Measurements from ENCODE around the gene SUGCT. TPM values are rescaled to one million over a fixed set of nuclear protein-coding genes. Genes with fewer than 3 reads are reported as not detected.

The SUGCT gene
- polyA plus RNA-seq, 1 of the 3 experiments (the other 2 are of a cell fraction): 53.7 TPM

DNA sequence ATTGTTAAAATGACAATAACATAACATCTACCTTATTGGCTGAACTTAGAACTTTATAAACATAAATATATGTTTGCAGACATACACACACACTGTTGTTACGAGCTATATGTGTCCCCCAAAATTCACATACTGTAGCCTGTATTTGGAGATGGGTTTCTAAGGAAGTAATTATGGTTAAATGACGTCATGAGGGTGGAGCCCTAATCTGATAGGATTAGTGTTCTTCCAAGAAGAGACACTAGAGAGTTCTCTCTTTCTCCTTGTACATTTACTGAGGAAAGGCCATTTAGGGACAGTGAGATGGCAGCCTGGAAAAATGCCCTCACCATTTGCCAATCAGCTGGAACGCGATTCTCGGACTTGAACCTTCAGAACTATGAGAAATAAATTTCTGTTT, 211.7 kb downstream of the SUGCT start:
- 87% methylated on average over 5 of the region's 5 CpGs for WGBS (ENCODE audit: low lambda C conversion rate)
- Histone ChIP-seq H4K20me1 (ENCODE audit: insufficient read depth) (no peaks in the 10 kb centered on the region), H3K27ac (ENCODE audit: low read depth in 2 of 2, low read length in 1 of 2) (no peak overlapping the region), H3K9ac (no peak overlapping the region), H3K36me3 (replicated peaks in 1 of 2; ENCODE audit: control insufficient read depth in 1 of 2, insufficient read depth in 2 of 2, low read length in 1 of 2) (no peaks in the 10 kb centered on the region), H3K4me1 (ENCODE audit: control insufficient read depth in 1 of 2, insufficient read depth in 2 of 2, low read depth in 1 of 2, low read length in 1 of 2) (no peaks in the 10 kb centered on the region; a peak in 1 of 4 replicates), H3K4me2 (no peak overlapping the region), H3K9me3 (no peaks in the 10 kb centered on the region), H3K9me2 (no peaks in the 10 kb centered on the region; the same call in 1 of the 2 replicates), H2AFZ (ENCODE audit: low read depth) (no peak overlapping the region), H3K27me3 (ENCODE audit: insufficient read depth) (no peaks in the 10 kb centered on the region), H3K4me3 (ENCODE audit: low read depth in 2 of 2, low read length in 1 of 2) (no peak overlapping the region), H3F3A (replicated peaks; ENCODE audit: insufficient read depth) (no peaks in the 10 kb centered on the region), H3K79me2 (ENCODE audit: insufficient read depth) (no peaks in the 10 kb centered on the region)
- TF ChIP-seq SMC3 (IDR thresholded peaks at IDR 0.05; ENCODE audit: low read depth, low read length) (no peak), USF1 (IDR thresholded peaks at IDR 0.05; ENCODE audit: borderline replicate concordance, low read depth) (no peak), EZH2phosphoT487 (IDR thresholded peaks at IDR 0.05; ENCODE audit: borderline replicate concordance, low read depth) (no peak)
- no peak for DNase-seq
- POLR2A ChIA-PET: no interaction called here
- CTCF ChIA-PET: interaction anchor here (1.0 kb wide), 1 partner anchor 17 kb away, joined by 3 read pairs; no protein-coding TSS in a partner anchor

GRCh38 chr7:40348126-40348728, 213.4 kb downstream of the SUGCT start:
- H3K4me2 ChIP-seq: no peak overlapping the region
- DNase-seq: no peak
- no peaks in the 10 kb centered on the region for H3K27me3 ChIP-seq (ENCODE audit: insufficient read depth)
- TF ChIP-seq JUND (IDR thresholded peaks at IDR 0.05): no peak
- TF ChIP-seq GATA2 (CRISPR knock-in tag; IDR thresholded peaks at IDR 0.05): no peak
- no peak for TF ChIP-seq SIN3A (IDR thresholded peaks at IDR 0.05; ENCODE audit: borderline replicate concordance, low read depth, low read length)
- TF ChIP-seq TAF1 (IDR thresholded peaks at IDR 0.05; ENCODE audit: borderline replicate concordance, low read depth, low read length): no peak
- no peak for TF ChIP-seq SMC3 (IDR thresholded peaks at IDR 0.05; ENCODE audit: low read depth, low read length)
- no peak for TF ChIP-seq TCF12 (IDR thresholded peaks at IDR 0.05)
- TF ChIP-seq FOSL2 (IDR thresholded peaks at IDR 0.05; ENCODE audit: borderline replicate concordance, low read depth): no peak
- TF ChIP-seq FOXJ3 (CRISPR knock-in tag; IDR thresholded peaks at IDR 0.05): no peak
- 86% methylated on average over 7 of the region's 7 CpGs for WGBS (ENCODE audit: low lambda C conversion rate)
- H3K4me3 ChIP-seq (ENCODE audit: low read depth in 2 of 2, low read length in 1 of 2): no peak overlapping the region
- H4K20me1 ChIP-seq (ENCODE audit: insufficient read depth): no peaks in the 10 kb centered on the region
- no peaks in the 10 kb centered on the region for H3K9me3 ChIP-seq
- H3K79me2 ChIP-seq (ENCODE audit: insufficient read depth): no peaks in the 10 kb centered on the region
- H3K27ac ChIP-seq (ENCODE audit: low read depth in 2 of 2, low read length in 1 of 2): no peak overlapping the region
- no peak overlapping the region for H2AFZ ChIP-seq (ENCODE audit: low read depth)
- H3F3A ChIP-seq (replicated peaks; ENCODE audit: insufficient read depth): no peaks in the 10 kb centered on the region
- no peaks in the 10 kb centered on the region for H3K36me3 ChIP-seq (replicated peaks in 1 of 2; ENCODE audit: control insufficient read depth in 1 of 2, insufficient read depth in 2 of 2, low read length in 1 of 2)
- CTCF ChIA-PET: no interaction called here
- H3K9ac ChIP-seq: no peak overlapping the region
- POLR2A ChIA-PET: no interaction called here
- no peaks in the 10 kb centered on the region; the same call in 1 of the 2 replicates for H3K9me2 ChIP-seq
- H3K4me1 ChIP-seq (ENCODE audit: control insufficient read depth in 1 of 2, insufficient read depth in 2 of 2, low read depth in 1 of 2, low read length in 1 of 2): no peaks in the 10 kb centered on the region

- Histone ChIP-seq H3F3A (replicated peaks; ENCODE audit: insufficient read depth) (no peaks in the 10 kb centered on the region), H3K4me1 (ENCODE audit: control insufficient read depth in 1 of 2, insufficient read depth in 2 of 2, low read depth in 1 of 2, low read length in 1 of 2) (peaks cover 0 to 3% of the 10 kb centered on the region in 2 experiments; a peak in 2 of 4 replicates), H4K20me1 (ENCODE audit: insufficient read depth) (no peaks in the 10 kb centered on the region), H3K4me2 (no peak overlapping the region), H3K9me3 (no peaks in the 10 kb centered on the region), H3K27ac (ENCODE audit: low read depth in 2 of 2, low read length in 1 of 2) (no peak overlapping the region), H2AFZ (ENCODE audit: low read depth) (no peak overlapping the region), H3K36me3 (replicated peaks in 1 of 2; ENCODE audit: control insufficient read depth in 1 of 2, insufficient read depth in 2 of 2, low read length in 1 of 2) (no peaks in the 10 kb centered on the region), H3K4me3 (ENCODE audit: low read depth in 2 of 2, low read length in 1 of 2) (no peak overlapping the region), H3K79me2 (ENCODE audit: insufficient read depth) (no peaks in the 10 kb centered on the region), H3K27me3 (ENCODE audit: insufficient read depth) (no peaks in the 10 kb centered on the region), H3K9ac (no peak overlapping the region), H3K9me2 (no peaks in the 10 kb centered on the region; the same call in 1 of the 2 replicates)
- WGBS (ENCODE audit: low lambda C conversion rate): 90% methylated on average over 4 of the region's 4 CpGs
- ChIA-PET POLR2A (no interaction called here), CTCF (no interaction called here)
- DNase-seq: no peak
- TF ChIP-seq CHD2 (IDR thresholded peaks at IDR 0.05; ENCODE audit: low read length, partially characterized antibody): no peak
- TF ChIP-seq, protein P1, sequence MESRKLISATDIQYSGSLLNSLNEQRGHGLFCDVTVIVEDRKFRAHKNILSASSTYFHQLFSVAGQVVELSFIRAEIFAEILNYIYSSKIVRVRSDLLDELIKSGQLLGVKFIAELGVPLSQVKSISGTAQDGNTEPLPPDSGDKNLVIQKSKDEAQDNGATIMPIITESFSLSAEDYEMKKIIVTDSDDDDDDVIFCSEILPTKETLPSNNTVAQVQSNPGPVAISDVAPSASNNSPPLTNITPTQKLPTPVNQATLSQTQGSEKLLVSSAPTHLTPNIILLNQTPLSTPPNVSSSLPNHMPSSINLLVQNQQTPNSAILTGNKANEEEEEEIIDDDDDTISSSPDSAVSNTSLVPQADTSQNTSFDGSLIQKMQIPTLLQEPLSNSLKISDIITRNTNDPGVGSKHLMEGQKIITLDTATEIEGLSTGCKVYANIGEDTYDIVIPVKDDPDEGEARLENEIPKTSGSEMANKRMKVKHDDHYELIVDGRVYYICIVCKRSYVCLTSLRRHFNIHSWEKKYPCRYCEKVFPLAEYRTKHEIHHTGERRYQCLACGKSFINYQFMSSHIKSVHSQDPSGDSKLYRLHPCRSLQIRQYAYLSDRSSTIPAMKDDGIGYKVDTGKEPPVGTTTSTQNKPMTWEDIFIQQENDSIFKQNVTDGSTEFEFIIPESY (IDR thresholded peaks at IDR 0.05; ENCODE audit: borderline replicate concordance, low read depth): no peak
- TF ChIP-seq MEF2A (IDR thresholded peaks at IDR 0.05; ENCODE audit: borderline replicate concordance, low read depth): no peak
- TF ChIP-seq RCOR1 (IDR thresholded peaks at IDR 0.05; ENCODE audit: low read length): no peak
- no peak for TF ChIP-seq NFIC (IDR thresholded peaks at IDR 0.05; ENCODE audit: borderline replicate concordance)
- TF ChIP-seq FOXJ3 (CRISPR knock-in tag; IDR thresholded peaks at IDR 0.05): no peak
- TF ChIP-seq FOSL2 (IDR thresholded peaks at IDR 0.05; ENCODE audit: borderline replicate concordance, low read depth): no peak
- TF ChIP-seq, protein P2, sequence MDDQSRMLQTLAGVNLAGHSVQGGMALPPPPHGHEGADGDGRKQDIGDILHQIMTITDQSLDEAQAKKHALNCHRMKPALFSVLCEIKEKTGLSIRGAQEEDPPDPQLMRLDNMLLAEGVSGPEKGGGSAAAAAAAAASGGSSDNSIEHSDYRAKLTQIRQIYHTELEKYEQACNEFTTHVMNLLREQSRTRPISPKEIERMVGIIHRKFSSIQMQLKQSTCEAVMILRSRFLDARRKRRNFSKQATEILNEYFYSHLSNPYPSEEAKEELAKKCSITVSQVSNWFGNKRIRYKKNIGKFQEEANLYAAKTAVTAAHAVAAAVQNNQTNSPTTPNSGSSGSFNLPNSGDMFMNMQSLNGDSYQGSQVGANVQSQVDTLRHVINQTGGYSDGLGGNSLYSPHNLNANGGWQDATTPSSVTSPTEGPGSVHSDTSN (IDR thresholded peaks at IDR 0.05): no peak
- no peak for TF ChIP-seq GATA2 (CRISPR knock-in tag; IDR thresholded peaks at IDR 0.05)
- TF ChIP-seq CTCF (IDR thresholded peaks at IDR 0.05): no peak
Observed at GRCh38 chr7:40350100-40350499, 215.3 kb downstream of the SUGCT start.

Data from SK-N-SH (cell line).